HG02798 (cell line): ENCODE data around the gene PACS2.
"Not testable (repeated sequence)": the region's sequence is repeated elsewhere in the genome, so short reads cannot be mapped to it uniquely, and the experiment has no call there.

Experiments used
- ATAC-seq: cut with Tn5 transposase; IDR thresholded peaks from one replicate; pipeline ENCODE4 v1.9.1; 2021; ENCODE audit warnings: mild to moderate bottlenecking; ENCODE audit not compliant: unreplicated experiment, poor library complexity

The PACS2 gene

GRCh38 chr14:105329411-105330150, 15.0 kb downstream of the PACS2 start:
- no peak for ATAC-seq

DNA sequence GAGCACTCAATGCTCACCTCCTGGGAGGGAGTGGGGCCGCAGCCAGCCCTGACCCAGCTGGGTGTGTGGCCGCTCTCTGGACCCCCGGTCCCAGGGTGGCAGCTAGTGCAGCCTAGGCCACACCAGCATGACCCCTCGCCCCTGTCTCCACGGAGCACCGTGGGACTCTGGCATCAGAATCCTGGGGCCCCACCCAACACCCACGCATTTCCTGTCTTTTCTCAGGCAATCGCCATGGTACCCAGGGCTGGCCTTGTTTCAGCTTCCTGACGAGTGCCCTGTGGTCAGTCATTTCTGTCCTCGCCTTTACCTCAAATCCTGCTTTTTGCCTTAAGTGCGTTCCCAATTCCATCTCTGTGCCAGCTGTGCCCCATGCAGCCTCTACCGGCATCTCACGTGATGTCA, 15.9 kb downstream of the PACS2 start:
- no peak for ATAC-seq

DNA sequence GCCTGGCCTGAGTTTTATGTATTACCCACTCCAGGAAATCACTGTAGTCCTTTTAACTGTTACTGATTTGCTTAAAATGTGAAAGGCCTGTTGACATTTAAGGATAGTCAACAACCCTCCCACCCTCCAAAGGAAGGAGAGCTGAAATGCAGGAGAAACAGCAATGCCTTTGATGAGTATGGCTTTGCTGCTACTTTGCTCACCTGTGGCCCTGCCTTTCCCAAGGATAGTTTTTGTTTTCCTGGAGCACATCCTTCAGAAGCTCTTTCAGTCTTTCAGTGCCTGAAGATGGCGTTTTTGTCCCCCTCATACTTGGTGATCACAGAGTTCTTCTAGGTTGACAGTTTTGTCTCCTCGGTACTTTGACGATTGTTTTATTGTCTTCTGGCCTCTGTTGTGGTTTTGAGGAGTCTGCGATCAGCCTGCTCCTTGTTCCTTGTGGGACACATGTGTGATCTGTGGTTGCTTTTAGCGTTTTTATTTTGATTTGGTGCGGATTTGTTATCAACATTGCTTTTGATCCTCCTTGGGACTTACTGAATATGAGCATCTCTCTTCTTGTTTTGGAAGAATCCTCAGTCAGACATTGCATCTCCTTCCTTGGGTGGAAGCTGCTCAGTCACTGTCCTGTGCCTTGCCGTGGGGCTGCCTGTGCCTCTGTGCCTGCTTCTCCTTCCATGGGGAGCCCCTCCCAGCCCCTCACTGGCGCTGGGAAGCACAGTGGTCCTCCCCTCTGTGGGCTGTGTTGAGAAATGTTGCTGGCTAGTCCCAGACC, 17.2 kb downstream of the PACS2 start:
- no peak for ATAC-seq

GRCh38 chr14:105332350-105332874, 17.9 kb downstream of the PACS2 start:
- no peak for ATAC-seq

- no peak for ATAC-seq
Measured at GRCh38 chr14:105333020-105333490, 18.5 kb downstream of the PACS2 start.

- ATAC-seq = no peak
Measured at GRCh38 chr14:105333613-105334364, 19.2 kb downstream of the PACS2 start.

DNA sequence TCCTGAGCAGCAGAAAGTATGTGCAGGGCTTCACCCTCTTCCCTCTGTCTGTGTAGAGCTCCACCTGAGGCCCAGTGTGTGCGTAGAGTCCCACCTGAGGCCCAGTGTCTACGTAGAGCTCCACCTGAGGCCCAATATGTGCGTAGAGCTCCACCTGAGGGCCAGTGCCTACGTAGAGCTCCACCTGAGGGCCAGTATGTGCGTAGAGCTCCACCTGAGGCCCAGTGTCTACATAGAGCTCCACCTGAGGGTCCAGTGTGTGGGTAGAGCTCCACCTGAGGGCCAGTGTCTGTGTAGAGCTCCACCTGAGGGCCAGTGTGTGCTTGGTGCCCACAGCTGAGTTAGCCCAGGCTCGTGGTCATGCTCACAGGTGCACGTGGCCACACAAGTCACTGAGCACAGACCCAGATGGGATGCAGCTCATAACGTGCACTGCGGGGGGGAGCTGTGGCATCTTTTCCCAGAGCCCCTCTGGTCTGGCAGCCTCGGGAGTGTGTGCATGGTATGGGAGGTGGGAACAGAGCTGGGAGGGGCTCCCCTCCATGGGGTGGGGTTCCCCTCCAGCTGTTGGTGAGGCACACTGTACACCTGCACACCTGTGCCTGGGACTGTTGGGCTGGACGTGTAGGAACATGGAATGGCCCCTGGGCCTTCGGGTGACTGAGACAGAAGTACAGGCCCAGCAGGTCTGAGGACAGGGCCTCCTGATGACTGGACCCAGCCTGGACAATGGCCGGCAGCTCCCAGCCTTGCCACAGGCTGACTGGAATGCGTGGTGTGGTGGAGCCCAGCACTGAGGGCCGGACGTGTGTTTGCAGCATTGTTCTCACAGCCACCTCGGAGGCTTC, 20.1 kb downstream of the PACS2 start:
- ATAC-seq = no peak

DNA sequence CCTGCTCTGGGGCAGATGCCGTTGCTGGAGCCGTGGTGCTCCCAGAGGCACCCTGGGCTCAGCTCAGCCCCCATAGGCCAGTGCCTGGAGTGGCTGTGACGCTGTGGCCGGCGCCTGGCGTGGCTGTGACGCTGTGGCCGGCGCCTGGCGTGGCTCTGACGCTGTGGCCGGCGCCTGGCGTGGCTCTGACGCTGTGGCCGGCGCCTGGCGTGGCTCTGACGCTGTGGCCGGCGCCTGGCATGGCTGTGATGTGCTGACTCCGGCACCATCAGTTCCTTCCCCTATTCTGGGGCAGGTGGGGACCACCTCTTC, 20.6 kb downstream of the PACS2 start:
- not testable (repeated sequence) for ATAC-seq

DNA sequence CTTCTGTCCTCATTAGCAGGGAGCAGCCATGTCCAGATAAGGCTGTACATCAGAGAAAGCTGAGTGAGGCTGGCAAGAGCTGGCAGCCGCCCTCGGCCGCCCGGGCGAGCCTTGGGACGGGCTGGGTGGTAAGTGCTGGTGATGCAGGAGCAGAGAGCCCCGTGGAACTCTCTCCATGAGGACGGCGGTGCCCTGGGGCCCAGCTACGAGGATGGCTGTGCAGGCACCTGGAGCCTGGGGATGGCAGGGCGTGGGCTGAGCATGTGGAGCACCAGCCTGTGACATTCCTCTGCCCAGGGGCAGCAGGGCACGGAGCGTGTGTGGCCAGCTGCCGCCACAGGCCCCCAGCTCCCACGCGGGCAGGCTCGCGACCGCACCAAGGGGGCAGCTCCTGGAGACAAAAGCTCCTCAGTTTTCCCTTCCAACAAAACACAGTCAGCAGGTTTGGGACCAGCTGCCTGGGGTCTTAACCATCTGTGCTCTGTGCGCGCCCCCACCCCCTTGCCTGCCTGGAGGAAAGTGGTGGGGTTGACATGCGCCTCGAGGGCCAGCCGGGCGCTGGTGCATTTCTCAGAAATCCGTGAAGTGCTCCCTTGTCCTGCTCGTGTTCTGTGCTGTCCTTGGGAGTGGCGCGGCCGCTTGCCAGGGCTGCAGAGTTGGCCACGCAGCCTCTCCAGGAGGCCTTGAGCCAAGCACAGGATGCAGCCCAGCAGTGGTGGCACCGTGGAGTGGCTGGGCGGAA, 21.4 kb downstream of the PACS2 start:
- ATAC-seq = no peak

DNA sequence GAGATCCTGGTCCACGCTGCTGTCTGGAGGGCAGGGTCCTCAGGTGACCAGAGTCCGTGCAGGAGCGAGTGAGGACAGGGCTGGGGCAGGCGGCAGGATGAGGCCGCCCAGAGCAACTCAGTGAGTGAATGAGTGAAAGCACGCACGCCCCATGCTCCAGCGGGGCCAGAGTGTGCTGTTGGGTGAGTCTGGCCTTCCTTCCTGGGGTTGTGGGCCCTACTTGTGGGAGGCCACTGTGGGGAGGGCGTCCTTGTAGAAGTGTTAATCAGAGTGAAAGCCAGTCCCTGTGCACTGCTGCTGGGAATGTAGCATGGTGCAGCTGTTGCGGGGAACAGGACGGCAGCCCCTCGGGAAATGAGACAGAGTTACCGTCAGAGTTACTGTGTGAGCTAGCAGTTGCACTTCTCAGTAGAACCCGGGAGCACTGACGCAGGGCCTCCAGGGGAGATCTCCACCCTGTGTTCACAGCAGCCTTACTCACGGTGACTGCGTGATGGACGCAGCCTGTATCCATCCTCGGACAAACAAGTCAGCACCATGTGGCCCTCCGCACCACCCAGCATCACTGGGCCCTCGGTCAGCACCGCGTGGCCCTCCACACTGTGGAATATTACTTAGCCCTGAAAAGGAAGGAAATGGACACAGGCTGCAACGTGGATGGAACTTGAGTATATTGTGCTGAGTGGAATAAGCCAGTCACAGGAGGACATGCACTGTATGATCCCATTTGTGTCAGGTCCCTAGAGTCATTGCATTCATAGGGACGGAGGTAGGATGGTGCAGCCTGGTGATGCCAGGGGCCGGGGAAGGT, 22.1 kb downstream of the PACS2 start:
- no peak for ATAC-seq

- ATAC-seq = no peak
Measured at GRCh38 chr14:105337433-105337832, 22.9 kb downstream of the PACS2 start.

DNA sequence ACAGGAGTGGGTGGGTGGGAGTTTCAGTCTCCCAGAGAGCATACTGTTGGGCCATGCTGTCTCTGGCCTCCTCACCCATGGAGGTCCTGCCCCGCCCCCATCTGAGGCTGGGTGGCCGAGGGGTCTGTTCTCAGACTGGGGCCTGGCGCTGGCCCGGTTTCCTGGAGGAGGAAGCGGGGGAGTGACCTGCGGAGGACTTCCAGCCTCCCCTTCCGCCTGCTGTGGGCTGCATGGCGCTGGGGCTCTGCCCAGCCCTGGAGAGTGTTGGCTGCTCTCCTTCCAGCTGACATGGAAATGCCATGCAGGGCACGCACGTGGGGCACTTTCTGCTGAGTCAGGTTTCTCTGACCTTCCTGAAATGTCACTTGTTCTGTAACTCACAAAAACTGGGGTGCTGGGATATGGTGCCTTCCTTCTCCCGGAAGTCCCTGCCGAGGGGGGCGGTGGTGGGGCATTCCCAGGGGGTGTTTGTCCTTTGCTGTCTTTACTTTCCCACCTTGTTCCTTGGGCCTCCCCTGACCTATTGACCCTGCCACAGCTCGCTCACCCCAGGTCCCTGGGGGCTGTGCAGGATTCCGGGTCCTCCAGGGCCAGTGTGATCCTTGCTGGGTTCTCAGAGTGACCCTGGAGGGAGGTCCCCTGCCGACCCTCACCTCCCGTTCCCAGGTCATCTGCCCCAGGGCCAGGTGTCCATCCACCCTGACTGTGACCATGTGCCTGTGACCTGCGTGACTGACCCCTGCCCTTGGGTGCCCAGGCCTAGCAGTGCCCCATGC, 23.6 kb downstream of the PACS2 start:
- ATAC-seq = no peak

DNA sequence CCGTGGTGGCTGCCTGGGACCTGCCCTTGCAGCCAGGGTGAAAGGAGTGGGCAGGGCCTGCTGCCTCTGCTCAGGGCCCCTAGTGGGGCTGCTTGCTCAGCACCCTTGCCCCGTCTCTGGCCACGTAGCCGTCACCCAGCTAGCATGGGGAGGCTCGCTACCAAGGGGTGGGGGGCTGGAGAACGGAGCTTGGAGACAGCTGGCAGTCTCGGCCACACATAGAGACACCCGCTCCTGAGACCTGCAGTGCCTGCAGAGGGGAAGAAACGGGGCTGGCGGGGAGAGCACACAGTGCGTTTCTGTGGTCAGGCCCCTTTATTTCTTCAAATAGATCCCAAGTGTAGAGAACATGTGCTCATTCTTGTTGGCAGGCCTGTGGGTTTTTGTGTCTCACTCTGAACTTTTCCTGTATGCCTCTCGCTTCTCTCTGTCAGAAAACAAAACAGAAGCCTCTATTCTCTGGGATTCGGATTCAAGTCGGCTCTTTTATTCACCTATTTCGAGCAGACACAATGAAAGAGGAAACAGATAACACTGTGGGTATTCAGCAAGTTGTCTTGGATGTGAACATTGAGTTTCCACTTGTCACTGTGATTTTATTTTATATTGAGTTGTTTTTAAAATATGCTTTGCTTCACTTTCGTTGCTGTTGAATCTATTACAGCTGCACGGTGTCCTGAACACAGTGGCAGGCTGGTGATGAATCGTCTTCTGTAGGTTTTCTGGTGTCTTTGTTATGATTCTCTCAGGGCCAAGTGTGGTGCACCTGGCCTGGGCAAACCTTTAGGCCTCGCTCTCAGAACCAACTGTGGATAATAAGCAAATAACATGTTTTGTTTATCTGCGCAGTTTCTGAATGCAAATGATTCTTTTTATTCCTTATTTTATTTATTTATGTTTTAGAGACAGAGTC, 26.5 kb downstream of the PACS2 start:
- no peak for ATAC-seq

- ATAC-seq = no peak
Measured at GRCh38 chr14:105343194-105343593, 28.6 kb downstream of the PACS2 start.

GRCh38 chr14:105346200-105346533, 31.6 kb downstream of the PACS2 start:
- no peak for ATAC-seq

GRCh38 chr14:105346876-105347586, 32.5 kb downstream of the PACS2 start:
- ATAC-seq = no peak
